IPS DF 19.7 (cell line): ENCODE measurements around the gene LCAT.
"Not testable (repeated sequence)": the region's sequence is repeated elsewhere in the genome, so short reads cannot be mapped to it uniquely, and the experiment has no call there.

Experiments used
- DNase-seq: peaks from one replicate; pipeline ENCODE4 v3.0.0-alpha.2; 2013; ENCODE audit warnings: low read depth, low spot score

The LCAT gene

DNA sequence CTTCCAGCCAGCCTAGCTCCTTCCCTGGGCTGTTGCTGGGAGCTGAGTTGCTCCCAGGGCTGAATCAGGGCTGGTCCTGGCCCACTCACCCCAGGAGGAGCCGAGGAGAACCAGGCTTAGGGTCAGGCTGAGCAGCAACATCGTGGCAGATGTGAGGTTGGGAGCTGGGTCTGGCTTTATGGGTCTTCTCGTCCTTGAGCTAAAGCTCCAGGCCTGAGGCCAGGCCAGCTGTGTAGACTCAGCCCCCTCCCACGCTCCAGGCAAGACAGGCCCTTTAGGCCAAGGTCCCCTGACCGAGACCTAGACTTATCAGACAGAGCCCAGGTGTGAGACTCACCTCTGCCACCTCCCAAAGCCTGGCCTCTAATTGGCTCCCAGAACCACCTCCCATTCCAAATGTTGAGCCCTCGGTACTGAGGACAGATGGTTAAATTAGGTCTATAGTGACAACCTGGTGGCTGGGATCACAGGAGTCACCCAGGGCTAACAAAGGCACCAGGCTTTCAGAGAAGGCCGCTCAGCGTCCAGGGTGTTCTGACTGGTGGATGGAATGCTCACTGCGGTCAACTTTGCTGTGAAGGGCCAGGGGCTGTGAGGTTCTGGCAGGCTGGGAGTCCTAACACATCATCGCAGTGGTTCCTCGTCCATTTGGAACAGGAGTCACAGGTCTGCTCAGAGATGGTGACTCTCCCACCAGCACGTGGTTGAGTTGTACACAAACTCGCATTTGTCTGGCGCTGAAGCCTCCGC lies 12.0 kb downstream of the LCAT start, which contains the start of gene CTRL:
TSS of gene CTRL (minus strand) at position 151 of the 750 bp plus-strand sequence. CDS start at position 141, 10 bp downstream.
- DNase-seq, result no peak

- no peak for DNase-seq
These were observed 13.2 kb downstream of the LCAT start for GRCh38 chr16:67930678-67931211.

DNA sequence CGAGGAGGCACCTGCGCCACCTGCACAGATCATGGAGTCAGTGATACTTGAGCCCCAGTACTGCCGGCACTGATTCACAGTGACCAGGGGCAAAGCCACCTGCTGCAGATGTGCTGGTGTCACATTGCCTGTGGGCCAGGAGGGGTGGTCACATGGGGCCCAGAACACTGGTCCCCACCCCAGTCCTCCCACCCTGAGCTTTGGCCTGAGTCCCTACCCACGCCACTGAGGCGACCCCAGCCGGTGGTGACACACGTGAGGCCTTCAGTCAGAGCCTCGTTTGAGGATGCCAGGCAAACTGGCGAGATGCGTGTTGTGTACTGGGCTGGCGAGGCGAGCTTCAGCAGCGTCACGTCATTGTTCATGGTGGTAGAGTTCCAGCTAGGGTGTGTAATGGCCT lies 13.7 kb downstream of the LCAT start:
- DNase-seq, result no peak

DNA sequence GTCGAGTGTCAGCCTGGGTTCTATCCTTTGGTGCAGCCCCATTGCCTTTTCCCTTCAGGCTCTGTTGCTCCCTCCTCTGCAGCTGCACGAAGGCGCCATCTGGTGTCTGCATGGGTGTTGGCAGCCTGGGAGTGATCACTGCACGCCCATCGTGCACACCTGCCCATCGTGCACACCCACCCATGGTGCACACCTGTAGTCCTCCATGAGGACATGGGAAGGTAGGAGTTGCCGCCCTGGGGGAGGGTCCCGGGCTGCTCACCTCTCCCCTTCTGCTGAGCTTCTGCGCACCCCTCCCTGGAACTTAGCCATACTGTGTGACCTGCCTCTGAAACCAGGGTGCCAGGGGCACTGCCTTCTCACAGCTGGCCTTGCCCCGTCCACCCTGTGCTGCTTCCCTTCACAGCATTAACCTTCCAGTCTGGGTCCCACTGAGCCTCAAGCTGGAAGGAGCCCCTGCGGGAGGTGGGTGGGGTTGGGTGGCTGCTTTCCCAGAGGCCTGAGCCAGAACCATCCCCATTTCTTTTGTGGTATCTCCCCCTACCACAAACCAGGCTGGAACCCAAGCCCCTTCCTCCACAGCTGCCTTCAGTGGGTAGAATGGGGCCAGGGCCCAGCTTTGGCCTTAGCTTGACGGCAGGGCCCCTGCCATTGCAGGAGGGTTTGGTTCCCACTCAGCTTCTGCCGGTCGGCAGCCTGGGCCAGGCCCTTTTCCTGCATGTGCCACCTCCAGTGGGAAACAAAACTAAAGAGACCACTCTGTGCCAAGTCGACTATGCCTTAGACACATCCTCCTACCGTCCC lies 15.2 kb downstream of the LCAT start:
- DNase-seq, result no peak

DNA sequence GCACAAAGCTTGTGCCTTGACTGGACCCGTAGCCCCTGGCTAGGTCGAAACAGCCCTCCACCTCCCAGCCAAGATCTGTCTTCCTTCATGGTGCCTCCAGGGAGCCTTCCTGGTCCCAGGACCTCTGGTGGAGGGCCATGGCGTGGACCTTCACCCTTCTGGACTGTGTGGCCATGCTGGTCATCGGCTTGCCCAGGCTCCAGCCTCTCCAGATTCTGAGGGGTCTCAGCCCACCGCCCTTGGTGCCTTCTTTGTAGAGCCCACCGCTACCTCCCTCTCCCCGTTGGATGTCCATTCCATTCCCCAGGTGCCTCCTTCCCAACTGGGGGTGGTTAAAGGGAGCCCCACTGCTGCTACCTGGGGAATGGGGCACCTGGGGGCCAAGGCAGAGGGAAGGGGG lies 15.8 kb downstream of the LCAT start:
- DNase-seq, result no peak

DNA sequence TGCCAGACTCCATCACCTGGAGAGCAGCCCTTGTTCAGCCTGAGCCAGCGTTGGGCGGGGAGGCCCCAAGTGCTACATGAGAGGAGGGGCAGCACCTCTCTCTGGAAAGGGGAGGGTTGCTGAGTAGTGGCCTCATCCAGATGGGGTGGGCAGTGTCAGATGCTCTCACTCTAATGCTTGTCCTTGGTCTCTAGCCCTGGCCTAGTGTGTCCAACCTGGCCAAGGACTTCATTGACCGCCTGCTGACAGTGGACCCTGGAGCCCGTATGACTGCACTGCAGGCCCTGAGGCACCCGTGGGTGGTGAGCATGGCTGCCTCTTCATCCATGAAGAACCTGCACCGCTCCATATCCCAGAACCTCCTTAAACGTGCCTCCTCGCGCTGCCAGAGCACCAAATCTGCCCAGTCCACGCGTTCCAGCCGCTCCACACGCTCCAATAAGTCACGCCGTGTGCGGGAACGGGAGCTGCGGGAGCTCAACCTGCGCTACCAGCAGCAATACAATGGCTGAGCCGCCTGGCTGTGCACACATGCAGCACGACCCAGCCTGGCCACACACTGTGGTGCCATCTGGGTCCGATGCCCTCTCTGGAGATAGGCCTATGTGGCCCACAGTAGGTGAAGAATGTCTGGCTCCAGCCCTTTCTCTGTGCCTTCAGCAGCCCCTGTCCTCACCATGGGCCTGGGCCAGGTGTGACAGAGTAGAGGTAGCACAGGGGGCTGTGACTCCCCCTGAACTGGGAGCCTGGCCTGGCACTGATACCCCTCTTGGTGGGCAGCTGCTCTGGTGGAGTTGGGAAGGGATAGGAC lies 16.6 kb downstream of the LCAT start:
- DNase-seq, result no peak

DNA sequence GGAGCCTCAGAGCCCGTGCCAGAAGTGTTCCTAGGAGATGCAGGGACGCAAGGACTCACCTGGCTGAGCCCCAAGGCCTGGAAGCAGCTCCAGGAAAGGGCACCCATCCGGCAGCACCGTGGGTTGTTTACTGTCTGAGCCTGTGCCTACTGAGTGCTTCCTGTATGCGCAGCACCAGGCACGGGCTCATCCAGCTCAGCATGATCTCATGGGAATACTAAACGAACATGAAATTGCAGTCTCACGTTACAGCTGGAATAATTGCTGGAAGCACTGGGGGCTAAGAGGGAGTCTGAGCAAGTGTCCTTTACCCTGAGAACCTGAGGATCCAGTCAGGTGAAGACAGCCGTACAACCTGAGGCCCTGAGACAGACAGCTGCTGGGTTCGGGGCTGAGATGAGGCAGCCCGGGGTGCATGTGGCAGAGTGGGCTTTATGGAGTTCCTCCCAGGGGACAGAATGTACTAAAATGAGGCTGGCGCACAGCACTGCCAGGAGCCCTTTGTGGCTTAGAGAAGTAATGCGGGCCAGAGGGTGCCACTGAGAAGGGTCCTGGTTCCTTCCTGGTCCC lies 17.7 kb downstream of the LCAT start:
- DNase-seq, result no peak

- DNase-seq, result no peak
These were observed 19.6 kb downstream of the LCAT start for GRCh38 chr16:67924140-67924906.

DNA sequence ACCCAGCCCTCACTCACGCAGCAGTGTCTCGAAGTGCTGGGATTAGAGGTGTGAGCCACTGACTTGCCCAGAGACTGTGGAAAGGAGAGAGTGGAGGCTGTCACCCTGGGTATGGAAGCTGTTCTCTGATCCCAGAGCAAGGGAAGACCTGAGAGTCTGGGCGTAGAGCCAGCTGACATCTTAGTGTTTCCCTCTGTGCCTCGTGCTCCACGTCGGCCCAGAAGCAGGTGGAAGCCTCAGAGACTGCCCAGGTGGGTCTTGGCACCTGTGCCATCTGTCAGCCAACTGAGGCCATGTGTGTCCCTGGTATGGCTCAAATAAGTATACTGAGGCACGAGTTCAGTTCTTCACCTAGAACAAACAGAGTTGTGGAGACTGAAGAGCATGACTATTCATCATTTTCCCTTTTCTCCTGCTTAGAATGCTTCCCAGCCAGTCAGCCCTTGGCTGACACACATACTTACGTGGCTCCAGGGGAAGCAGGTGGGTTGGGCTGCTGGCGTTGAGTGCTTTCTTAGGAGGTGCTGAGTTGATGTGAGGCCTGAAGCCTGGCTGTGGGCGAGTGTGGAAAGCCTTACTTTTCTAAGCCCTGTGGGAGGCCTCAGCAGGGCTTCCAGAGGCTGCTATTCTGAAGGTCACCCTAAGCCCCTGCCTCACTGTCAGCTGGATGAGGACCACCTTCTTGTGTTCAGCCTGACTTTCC lies 20.4 kb downstream of the LCAT start:
- DNase-seq, result no peak

DNA sequence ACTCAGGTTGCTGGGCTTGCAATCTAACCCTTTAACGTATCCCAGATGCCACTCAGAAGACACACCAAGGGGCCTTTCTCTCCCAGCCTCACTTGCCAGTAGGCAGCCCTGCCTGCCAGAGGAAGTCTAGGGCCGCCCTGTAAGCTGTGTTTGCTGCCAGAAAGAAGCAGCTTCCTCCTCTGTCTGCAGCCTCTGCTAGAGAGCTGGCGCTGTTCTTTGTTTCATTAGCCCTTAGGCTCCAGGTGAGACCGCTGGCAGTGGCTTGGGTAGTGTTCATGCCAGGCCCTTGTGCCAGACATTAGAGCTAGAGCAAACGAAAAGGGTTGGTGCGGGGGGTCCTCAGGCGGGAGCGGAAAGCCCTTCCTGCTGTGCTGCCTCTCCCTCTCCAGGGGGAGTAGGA lies 21.2 kb downstream of the LCAT start:
- DNase-seq, result no peak

GRCh38 chr16:67922221-67922620 lies 21.7 kb downstream of the LCAT start:
- DNase-seq, result no peak

DNA sequence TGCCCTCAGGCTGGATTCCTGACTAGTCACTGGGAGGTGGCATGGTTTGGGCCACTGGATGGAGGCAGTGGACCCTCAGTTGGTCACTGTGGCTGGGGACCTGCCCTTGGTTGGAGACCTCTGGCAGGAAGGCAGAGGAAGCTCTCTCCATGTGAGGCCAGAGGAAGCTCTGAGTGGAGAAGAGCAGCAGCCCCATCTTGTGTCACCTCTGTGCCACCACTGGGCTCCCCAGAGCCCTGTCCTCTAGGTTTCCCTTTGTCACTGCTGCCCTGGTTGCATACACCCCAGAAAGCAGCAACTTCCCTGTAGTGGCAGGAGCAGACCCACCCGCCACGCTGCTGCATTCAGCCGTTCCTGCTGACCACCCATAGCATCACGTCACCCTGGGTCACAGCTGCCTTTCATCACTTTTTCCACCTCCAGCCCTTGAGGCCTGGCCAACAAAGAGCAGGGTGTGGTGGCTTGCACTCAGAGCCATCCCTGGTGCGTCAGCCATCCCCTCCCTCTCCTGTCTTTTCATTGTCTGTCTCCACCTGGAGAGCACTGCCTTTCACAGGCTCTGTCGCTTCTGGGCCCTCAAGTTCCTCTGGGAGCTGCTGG lies 24.2 kb downstream of the LCAT start:
- no peak for DNase-seq

- no peak for DNase-seq
These were observed 26.1 kb downstream of the LCAT start for GRCh38 chr16:67917852-67918236.

DNA sequence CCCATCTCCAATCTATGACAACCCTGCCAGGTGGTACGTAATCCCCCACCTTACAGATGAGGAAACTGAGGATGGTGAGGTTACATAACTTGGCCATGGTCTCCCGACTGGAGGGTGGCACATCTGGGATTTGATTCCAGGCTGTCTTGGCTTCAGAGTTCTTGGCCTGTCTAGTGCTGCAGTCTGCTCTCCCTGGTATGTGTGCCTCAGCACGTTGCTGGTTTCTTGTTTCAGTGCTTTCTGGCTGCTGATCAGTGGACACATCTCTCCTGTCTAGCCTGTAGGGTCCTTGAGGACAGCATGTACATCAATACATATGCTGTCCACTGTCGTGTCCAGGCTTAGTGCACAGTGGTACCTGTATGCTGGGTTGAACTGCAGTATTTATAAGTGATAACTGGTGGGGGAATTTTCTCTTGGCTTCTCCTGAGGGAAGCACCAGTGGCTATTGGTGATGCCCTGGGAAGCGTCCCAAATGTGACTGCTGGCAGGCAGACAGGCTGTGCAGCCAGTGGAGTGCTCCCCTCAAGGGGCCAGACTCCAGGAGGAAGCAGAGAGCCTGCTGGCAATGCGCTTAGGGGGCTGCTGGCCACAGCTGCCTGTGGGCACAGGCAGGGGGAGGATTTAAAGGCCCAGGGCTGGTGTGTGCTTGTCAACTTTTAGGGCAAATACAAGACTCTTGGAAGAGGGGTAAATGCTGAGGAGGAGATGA lies 26.6 kb downstream of the LCAT start:
- DNase-seq, result no peak

GRCh38 chr16:67915831-67916723 lies 27.8 kb downstream of the LCAT start:
- DNase-seq, result no peak

- DNase-seq, result not testable (repeated sequence)
These were observed 28.5 kb downstream of the LCAT start for GRCh38 chr16:67915496-67915769.

- no peak for DNase-seq
These were observed 29.0 kb downstream of the LCAT start for GRCh38 chr16:67914758-67915495.

DNA sequence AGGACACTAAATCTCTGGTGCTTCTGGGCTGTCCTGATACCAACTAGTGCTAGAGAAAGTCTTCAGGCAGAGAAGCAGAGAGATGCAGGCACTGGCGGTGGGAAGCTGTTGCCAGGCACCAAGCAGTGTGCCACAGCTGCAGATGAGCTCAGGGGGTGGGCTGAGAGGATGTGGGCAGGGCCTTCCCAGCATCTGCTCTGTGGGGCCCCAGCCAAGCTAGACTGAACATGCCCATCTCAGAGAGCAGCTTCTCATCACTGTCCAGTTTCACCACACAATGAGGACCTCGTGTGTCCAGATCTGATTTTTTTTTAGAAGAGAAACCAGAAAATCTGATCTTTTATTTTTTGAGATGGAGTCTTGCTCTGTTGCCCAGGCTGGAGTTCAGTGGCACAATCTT lies 33.8 kb downstream of the LCAT start:
- no peak for DNase-seq
